AG10803 (cell line): ENCODE results near the gene KRTAP9-3.
A peak's percentile ranks its signal among the peaks of the same experiment; 100 is the strongest.
"Not testable (repeated sequence)": the region's sequence is repeated elsewhere in the genome, so short reads cannot be mapped to it uniquely, and the experiment has no call there.

Source experiments
- DNase-seq: peaks from one replicate; pipeline ENCODE4 v3.0.0; 2010; ENCODE audit warnings: low read depth
- H3K4me3 ChIP-seq: 2 replicates; pipeline ENCODE4 v1.5.1; 2011; ENCODE audit warnings: mild to moderate bottlenecking, low read length, control low read depth
- TF ChIP-seq, protein P1 (sequence below): conservative IDR thresholded peaks from 2 replicates; pipeline ENCODE4 v1.5.1; 2011; ENCODE audit warnings: mild to moderate bottlenecking, low read length, control low read depth, inconsistent platforms

The KRTAP9-3 gene

DNA sequence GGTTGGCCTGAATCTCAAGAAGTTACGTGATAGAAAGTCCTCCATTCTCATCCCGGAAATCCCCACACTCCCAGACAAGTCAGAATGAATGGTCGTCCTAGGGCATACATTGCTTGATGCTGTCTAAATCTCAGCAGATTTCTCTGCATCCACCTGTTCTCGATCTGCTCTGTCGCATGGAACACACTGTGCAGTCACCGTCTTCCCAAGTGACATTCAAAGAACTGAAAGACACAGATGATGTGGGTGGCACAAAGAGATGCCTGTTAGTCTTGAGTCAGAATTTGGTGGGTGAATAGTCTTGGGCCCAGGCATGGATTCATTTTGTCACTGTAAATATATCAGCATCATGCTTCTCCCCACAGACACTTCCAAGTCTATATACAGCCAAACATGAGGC, 518 bp upstream of the KRTAP9-3 start:
- TF ChIP-seq, protein P1, sequence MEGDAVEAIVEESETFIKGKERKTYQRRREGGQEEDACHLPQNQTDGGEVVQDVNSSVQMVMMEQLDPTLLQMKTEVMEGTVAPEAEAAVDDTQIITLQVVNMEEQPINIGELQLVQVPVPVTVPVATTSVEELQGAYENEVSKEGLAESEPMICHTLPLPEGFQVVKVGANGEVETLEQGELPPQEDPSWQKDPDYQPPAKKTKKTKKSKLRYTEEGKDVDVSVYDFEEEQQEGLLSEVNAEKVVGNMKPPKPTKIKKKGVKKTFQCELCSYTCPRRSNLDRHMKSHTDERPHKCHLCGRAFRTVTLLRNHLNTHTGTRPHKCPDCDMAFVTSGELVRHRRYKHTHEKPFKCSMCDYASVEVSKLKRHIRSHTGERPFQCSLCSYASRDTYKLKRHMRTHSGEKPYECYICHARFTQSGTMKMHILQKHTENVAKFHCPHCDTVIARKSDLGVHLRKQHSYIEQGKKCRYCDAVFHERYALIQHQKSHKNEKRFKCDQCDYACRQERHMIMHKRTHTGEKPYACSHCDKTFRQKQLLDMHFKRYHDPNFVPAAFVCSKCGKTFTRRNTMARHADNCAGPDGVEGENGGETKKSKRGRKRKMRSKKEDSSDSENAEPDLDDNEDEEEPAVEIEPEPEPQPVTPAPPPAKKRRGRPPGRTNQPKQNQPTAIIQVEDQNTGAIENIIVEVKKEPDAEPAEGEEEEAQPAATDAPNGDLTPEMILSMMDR = no peak
- no peak for DNase-seq
- H3K4me3 ChIP-seq = no peak overlapping the region

DNA sequence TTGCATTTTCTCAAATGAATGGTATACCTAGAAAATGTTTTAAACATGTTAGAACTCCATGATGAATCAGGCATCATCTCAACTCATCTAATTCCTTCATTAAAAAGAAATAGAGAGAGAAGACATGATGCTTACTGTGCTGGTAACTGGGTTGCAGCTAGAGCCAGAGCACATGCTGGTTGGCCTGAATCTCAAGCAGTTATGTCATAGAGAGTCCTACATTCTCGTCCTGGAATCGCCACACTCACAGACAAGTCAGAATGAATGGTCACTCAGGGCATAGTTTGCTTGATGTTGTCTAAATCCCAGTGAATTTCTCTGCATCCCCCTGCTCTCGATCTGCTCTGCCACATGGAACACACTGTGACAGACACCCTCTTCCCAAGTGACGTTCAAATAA, 4.9 kb downstream of the KRTAP9-3 start:
- H3K4me3 ChIP-seq, DNase-seq: not testable (repeated sequence)

GRCh38 chr17:41237949-41238437, 5.7 kb downstream of the KRTAP9-3 start, which contains the start of gene KRTAP9-8:
KRTAP9-8 (plus strand) TSS chr17:41237999; CDS start chr17:41238052, 53 bp downstream.
- not testable (repeated sequence) for H3K4me3 ChIP-seq, DNase-seq

DNA sequence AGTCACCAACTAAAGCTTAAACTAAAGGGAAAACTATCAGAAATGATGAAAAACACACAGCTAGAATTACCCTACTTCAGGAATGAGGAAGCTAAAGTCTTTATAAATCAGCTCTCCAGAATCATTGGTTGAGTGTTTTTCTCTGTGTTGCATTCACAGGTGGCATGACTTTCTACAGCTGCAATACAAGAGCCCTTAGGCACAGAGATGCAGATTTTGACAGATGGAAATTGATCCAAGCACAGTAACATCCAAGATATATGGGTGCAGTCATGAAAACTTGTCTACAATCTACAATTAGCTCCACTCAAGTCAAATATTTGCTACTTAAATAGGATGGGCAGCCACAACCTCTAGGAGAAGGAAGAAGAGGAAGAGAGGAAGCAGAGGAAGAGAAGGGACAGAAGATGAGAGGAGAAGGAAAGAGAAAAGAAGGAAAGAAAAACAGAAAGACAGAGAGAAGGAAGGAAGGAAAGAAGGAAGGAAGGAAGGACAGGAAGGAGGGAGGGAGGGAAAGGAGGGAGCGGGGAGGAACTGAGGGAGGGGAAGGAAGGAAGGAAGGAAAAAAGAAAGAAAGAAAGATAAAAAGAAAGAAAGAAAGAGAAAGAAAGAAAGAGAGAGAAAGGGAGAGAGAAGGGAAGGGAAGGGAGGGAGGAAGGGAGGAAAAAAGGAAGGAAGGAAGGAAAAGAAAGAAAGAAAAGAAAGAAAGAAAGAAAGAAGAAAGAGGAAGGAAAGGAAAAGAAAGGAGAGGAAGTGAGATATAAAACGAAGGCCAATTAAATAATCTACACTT, 14.9 kb downstream of the KRTAP9-3 start:
- DNase-seq, H3K4me3 ChIP-seq: not testable (repeated sequence)

GRCh38 chr17:41249637-41250240, 17.5 kb downstream of the KRTAP9-3 start, which contains the start of gene KRTAP9-4:
KRTAP9-4 (plus strand) TSS chr17:41249687; CDS start chr17:41249721, 34 bp downstream.
- DNase-seq, H3K4me3 ChIP-seq: not testable (repeated sequence)

DNA sequence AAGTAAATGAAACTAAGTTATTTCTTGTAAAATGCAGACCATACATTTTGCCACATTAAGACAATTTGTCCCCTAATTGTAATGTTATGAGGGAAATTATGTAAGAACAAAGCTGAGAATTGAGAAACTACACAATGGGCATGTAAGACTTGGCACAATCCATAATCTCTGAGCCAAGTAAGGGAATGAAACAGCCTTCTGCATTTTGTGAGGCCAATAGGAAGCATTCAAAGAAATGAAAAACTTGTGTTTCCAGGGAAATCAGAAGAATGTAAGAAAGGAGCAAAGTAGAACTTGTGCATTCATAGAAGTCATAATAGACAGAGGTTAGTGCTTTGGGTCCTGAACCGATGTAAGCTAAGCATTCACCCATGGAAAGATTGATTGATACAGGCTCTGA, 19.0 kb downstream of the KRTAP9-3 start:
- no peak overlapping the region for H3K4me3 ChIP-seq
- peak; percentile 52 for DNase-seq
- TF ChIP-seq, protein P1 = no peak

DNA sequence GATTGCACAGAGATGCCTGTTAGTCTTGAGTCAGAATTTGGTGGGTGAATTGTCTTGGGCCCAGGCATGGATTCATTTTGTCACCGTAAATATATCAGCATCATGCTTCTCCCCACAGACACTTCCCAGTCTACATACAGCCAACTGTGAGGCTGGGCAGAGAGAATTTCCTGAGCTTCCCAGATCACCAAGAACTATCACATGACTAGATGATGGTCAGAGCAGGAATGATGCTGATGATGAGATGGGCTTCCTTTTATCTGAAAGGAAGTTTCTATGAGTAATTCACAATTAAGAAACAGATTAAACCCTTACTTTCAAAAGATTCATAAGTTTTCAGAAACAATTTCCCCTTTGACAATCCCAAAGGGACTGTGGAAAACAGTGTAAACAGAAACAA, 22.6 kb downstream of the KRTAP9-3 start:
- DNase-seq = peak; percentile 41
- no peak overlapping the region for H3K4me3 ChIP-seq
- TF ChIP-seq, protein P1 = no peak

DNA sequence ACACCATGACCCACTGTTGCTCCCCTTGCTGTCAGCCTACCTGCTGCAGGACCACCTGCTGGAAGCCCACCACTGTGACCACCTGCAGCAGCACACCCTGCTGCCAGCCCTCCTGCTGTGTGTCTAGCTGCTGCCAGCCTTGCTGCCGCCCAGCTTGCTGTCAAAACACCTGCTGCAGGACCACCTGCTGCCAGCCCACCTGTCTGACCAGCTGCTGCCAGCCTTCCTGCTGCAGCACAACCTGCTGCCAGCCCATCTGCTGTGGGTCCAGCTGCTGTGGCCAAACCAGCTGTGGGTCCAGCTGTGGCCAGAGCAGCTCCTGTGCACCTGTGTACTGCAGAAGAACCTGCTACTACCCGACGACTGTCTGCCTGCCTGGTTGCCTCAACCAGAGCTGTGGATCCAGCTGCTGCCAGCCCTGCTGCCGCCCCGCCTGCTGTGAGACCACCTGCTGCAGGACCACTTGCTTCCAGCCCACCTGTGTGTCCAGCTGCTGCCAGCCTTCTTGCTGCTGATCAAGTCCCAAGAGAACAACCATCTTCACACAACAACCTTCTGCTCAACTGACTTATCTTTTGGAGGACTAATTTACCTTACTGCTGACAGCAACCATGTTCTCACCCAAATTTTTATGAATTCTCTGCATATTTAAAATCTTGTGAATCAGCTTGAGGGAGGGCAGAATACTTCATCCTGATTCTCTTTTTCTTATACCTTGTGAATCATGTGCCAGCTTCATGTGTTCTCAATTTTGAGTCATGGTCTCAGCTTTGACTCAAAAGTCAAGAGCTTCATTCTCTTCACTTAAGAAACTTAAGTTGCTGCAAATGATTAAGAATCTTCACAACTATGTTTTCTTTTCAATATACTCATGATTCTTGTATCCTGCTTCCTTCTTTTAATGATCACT, 23.4 kb downstream of the KRTAP9-3 start, which contains the start of gene KRTAP9-9:
Gene KRTAP9-9, plus strand, starts transcription at position 4 of the 910 bp plus-strand sequence.
- DNase-seq = peak; percentile 55
- H3K4me3 ChIP-seq = not testable (repeated sequence)

GRCh38 chr17:41256291-41256685, 24.0 kb downstream of the KRTAP9-3 start:
- TF ChIP-seq, protein P1 = no peak
- no peak overlapping the region for H3K4me3 ChIP-seq
- DNase-seq = no peak
